Stimulated activated CD4-positive, alpha-beta T cell treated with anti-CD3 and anti-CD28 coated beads, Interleukin-1b, Interleukin-23, amount 100 ng/mL, for 48 hours (primary cell): ENCODE measurements around the gene CHERP.
A peak's percentile ranks its signal among the peaks of the same experiment; 100 is the strongest.
"Not testable (repeated sequence)": the region's sequence is repeated elsewhere in the genome, so short reads cannot be mapped to it uniquely, and the experiment has no call there.

Experiments used
- DNase-seq: peaks from one replicate; pipeline ENCODE4 v3.0.0-alpha.2; 2020

Gene CHERP

DNA sequence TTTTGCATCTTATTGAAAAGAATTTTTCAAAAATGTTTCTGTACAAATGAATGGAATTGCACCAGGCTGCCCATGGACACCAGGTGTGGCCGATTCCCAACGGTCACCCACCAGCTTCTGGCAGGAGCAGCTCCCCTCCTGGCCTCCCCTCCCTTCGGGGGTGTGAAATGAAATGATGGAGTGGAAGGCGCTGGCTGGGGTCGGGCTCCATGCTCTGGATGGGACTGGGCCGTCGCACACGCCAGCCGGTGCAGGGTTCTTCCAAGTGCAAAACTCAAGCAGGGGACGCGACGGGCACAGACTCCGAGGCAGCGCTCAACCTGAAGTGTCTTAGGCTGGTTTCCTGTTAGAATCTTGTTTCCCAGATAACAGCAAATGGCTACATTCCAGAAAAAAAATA, 24.2 kb downstream of the CHERP start:
- DNase-seq = no peak

DNA sequence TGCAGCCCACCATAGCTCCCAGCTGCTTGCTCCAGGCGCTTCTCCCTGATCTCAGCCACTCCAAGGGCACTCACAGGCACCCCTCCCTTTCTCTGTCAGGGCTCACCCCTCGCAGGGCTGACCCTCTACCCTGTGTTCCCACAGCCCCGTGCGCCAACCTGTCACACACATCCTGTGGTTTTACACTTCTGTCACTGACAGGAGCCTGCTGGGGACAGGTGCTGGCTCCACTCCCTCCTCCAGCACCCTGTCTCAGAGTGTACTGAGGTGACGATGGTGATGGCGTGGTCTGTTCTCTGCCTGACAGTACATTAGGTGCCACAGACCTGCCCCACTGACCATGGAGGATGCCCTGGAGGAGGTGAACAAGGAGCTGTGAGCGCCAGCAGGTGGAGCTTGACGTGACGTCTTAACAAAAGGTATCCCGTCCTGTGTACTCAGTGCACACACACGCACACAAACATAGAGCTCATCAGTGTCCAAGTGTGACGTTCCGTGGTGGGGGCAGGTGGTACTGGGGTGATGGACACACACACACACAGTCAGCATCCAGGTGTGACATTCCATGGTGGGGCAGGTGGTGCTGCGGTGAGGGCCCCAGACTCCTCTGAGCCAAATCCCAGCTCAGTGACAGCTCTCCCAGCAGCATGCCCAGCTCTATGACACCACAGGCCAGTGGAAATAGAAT, 25.2 kb downstream of the CHERP start:
- DNase-seq = no peak

DNA sequence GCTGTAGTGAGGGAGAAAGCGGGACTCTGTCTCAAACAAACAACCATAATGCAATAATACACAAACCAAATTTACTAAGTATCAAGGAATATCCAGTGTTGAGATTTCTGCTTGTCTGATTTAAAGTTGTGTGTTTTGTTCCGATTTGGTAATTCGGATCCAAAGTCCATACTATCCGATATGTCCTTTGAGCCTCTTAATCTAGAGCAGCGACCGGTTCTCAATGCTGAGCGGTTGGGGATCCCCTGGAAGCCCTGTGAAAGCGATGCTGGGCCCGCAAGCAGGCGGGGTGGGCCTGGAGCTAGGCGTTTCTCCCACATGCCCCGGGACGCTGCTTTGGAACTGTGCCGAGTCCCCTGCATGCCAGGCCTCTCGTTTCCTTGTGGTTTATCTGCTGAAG, 25.9 kb downstream of the CHERP start:
- no peak for DNase-seq

DNA sequence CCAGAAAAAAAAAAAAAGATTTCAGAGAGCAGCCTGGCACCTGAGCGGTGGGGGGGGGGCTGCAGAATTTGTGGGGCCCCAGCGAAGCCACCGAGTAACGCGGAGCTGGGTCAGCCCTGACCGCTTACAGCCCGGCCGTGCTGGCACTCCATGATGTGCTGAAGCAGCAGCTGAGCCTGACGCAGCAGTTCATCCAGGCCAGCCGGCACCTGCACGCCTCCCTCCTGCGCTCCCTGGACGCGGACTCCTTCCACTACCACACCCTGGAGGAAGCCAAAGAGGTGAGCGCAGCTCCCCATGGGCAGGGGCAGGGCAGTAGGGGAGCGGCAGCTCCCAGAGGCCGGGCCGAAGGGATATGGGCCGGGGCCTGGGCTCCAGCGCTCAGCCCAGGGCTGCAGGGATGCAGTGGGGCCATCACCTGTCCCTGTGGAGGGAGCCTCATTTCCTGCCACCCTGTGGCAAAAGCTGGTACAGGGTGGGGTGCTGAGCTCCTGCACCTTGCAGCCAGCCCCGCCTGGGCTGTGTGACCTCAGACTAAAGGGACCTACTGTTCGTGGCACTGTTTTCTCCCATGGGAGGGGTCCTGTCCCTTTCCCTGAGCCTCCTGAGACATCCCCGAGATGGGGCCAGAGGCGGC, 27.7 kb downstream of the CHERP start:
- DNase-seq = no peak

DNA sequence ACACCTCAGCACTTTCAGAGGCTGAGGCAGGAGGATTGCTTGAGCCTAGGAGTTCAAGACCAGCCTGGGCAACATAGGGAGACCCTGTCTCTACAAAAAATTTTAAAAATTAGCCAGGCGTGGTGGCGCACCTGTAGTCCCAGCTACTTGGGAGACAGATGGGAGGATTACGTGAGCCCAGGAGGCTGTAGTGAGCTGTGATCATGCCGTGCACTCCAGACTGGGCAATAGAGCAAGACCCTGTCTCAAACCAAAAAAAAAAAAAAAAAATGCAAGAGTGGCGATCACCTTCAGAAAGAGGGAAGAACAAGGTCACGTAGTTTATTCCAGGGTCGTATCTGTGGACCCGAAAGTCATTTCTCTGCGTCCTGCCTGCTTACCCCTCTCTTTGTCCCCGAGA, 29.6 kb downstream of the CHERP start:
- not testable (repeated sequence) for DNase-seq

DNA sequence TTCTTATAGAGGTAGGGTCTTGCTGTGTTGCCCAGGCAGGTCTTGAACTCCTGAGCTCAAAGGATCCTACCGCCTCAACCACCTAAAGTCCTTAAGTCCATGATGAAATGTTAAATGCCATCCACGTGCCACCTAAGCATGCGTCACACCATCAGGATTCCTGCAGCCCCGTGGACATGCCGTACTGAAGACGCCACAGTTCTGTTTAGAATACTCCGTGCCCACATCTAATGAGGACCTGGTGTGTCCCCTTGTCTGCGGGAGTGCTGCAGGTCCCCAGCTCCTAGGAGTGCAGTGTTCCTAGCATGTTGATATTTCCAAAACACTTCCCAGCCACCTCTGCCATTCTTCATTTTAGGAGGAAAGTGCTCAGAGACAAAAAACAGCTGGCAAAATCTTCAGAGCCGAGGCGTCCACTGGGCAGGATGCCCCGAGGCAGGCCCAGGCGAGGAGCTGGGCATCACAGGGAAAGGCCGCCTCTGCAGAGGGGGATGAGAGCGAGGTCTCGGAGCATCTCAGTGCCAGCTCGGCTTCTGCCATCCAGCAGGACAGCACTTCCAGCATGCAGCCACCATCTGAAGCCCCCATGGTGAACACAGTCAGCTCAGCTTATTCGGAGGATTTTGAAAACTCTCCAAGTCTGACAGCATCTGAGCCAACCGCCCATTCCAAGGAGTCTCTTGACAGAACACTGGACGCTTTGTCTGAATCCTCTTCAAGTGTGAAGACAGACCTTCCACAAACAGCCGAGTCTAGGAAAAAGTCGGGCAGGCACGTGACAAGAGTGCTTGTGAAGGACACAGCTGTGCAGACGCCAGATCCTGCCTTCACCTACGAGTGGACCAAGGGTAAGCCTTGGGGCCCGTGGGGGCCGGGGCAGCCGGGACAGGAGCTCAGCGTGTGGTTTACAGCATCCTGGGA, 32.8 kb downstream of the CHERP start:
- DNase-seq = no peak

DNA sequence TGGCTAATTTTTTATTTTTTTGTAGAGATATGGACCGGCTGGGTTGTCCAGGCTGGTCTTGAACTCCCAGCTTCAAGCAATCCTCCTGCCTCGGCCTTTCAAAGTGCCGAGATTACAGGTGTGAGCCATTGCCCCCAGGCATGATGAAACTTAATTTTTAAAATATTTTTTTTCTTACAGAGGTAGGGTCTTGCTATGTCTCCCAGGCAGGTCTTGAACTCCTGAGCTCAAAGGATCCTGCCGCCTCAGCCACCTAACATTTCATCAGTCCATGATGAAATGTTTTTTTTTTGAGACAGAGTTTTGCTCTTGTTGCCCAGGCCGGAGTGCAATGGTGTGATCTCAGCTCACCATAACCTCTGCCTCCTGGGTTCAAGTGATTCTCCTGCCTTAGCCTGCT, 33.7 kb downstream of the CHERP start:
- DNase-seq = no peak

DNA sequence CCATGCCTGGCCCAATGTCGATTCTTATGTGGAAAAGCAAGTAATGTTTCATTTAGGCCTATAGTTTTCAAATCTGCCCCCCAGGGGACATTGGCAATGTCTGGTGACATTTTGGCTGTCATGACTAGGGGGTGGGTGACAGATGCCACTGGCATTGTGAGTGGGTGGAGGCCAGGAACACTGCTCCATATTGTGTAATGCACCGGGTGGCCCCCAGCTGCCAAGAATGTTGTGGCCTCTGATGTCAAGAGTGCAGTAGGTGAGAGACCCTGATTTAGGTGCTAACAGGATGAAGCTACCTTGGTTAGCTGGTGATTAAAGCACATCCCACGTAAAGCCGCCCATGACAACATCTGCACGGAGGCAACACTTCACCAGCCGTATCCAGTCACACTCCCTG, 35.3 kb downstream of the CHERP start:
- no peak for DNase-seq

DNA sequence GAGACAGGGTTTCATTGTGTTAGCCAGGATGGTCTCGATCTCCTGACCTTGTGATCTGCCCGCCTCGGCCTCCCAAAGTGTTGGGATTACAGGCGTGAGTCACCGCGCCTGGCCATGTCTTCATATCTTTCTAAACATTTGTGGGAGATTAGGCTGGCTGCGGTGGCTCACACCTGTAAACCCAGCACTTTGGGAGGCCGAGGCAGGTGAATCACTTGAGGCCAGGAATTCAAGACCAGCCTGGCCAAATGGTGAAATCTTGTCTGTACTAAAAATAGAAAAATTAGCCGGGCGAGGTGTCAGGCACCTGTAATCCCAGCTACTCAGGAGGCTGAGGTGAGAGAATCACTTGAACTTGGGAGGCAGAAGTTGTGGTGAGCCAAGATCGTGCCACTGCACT, 36.1 kb downstream of the CHERP start:
- not testable (repeated sequence) for DNase-seq

DNA sequence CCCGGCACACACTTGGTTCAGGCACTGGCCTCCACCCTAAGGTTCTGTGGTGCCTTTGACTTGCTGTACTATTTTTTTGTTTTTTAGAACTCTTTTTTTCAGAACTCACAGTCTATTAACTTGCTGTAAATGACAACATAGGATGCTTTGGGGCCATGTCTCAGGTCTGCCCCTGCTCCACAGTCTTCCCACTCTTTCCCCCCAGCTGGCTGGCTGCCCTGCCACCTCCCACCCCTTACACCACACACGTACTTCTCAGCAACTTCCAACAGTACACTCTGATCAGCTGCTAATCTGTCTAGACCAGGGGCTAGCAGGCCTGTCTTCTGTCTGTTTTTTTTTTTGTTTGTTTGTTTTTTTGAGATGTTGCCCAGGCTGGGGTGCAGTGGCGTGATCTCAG, 38.0 kb downstream of the CHERP start:
- DNase-seq = no peak

DNA sequence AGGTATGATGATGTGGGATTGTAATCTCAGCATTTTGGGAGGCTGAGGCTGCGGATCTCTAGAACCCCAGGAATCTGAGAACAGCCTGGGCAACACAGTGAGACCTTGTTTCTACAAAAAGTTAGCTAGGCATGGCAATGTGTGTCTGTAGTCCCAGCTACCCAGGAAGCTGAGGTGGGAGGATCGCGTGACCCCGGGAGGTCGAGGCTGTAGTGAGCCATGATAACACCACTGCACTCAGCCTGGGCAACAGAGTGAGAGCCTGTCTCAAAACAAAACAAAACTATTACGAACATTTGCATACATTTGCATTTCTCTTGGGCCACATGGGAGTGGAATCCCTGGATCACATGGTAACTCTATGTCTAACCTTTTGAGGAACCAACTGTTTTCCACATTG, 44.4 kb downstream of the CHERP start:
- DNase-seq = no peak

DNA sequence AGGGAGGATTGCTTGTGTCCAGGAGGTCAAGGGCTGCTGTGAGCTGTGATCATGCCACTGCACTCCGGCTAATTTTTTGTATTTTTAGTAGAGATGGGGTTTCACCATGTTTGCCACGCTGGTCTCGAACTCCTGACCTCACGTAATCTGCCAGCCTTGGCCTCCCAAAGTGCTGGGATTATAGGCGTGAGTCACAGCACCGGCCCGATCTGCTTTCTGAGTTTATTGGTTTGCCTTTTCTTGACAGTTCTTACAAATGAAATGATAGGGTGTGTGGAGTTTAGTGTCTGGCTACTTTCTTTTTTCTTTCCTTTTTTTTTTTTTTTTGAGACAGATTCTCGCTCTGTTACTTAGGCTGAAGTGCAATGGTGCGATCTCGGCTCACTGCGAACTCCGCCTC, 45.2 kb downstream of the CHERP start:
- no peak for DNase-seq

DNA sequence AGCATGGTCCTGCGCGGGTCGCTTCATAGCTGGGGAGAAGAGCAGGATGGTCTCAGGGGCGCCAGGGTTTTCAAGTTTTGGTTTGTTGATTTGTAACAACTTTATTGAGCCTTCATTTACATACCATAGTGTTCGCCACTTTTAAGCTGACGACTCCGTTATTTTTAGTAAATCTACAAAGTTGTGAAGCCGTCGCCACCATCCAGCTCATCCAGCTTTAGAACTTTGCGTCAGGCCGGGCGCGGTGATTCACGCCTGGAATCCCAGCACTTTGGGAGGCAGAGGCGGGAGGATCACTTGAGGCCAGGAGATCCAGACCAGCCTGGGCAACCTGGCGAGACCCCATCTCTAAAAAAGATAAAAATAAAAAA, 45.6 kb downstream of the CHERP start:
- no peak for DNase-seq

DNA sequence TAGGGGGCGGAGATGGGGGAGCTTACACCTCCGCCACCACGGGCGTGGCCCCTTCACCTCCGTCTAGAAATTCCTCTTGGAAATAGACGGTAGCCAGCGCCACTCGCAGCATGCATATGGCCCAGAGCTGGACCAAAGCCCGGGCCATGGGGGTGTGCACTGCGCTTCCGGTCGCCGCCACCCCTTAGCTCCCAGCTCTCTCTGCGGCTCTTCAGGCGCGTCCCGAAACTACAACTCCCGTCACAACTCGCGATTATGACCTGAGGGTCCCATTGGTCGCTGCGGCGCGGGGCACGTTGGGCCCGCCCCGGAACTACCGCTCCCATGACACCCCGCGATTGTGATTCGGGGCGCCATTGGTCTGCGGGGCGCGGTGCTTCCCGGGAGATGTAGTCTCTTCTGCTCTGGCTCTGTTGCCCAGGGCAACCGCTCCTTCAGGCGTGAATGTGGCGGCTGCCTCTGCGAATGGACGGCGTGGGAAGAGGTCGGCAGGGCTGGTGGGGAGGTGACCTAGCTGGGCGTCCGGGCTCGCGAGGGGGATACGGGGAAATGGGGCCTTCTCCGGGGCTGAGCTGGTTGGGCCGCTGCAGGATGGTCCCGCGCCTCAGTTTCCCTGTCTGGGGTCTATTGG, 46.1 kb downstream of the CHERP start, which contains the start of the genes C19orf44 and CALR3:
Gene C19orf44 (plus strand): TSS at position 413 of the 631 bp plus-strand sequence. CDS start 4,399 bp downstream, outside the sequence.
Gene CALR3 (minus strand): TSS at position 186 of the 631 bp plus-strand sequence. CDS start 38 bp downstream, at position 148.
- peak; percentile 98 for DNase-seq

DNA sequence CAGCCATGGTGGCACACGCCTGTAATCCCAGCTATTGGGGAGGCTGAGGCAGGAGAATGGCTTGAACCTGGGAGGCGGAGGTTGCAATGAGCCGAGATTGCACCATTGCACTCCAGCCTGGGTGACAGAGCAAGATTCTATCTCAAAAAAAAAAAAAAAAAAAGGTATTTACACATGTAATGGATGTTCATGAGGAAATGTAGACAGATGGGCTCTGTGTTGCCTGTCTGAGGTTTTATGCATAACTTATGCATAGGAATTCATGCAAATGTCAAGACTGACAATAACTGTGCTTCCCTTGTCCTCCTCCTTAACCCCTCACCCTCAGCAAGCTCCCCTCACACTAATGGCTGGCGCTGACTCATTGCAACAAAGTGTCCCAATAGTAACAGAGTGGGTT, 55.8 kb downstream of the CHERP start:
- not testable (repeated sequence) for DNase-seq

DNA sequence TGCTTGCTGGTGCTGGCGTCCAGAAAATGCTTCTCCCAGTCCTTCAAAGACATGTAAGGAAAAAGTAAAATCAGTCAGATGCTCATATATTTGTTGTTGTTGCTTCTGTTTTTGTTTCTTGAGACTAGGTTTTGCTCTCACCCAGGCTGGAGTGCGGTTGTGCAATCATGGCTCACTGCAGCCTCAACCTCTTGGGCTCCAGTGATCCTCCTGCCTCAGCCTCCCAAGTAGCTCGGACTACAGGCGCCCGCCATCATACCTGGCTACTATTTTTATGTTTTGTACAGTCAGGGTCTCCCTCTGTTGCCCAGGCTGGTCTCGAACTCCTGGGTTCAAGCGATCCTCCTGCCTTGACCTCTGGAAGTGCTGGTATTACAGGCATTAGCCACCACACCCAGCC, 59.5 kb downstream of the CHERP start:
- no peak for DNase-seq

DNA sequence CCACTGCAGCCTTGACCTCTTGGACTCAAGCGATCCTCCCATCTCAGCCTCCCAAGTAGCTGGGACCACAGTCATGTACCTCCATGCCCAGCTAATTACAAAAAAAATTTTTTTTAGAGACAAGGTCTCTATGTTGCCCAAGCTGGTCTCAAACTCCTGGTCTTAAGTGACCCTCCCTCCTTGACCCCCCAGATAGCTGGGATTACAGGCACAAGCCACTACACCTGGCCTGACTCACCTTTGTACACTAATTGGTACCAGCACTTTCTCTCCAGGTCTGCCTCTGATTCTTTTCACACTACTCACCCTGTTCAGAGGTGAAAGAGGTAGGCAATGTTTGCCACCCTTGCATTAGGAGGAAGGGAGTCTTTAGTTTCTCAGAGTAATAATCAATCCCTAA, 64.9 kb downstream of the CHERP start:
- DNase-seq = no peak

DNA sequence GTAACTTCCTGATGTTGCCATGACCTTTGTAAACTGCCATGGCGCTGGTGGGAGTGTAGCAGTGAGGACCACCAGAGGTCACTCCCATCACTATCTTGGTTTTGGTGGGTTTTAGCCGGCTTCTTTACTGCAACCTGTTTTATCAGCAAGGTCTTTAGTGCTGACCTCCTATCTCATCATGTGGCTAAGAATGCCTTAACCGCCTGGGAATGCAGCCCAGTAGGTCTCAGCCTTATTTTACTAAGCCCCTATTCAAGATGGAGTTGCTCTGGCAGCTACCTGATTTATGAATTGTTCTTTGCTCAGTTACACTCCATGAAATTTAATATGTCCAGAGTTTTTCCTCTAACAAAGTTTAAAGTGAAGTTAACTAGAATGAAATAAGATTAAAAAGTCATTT, 65.8 kb downstream of the CHERP start:
- DNase-seq = no peak

DNA sequence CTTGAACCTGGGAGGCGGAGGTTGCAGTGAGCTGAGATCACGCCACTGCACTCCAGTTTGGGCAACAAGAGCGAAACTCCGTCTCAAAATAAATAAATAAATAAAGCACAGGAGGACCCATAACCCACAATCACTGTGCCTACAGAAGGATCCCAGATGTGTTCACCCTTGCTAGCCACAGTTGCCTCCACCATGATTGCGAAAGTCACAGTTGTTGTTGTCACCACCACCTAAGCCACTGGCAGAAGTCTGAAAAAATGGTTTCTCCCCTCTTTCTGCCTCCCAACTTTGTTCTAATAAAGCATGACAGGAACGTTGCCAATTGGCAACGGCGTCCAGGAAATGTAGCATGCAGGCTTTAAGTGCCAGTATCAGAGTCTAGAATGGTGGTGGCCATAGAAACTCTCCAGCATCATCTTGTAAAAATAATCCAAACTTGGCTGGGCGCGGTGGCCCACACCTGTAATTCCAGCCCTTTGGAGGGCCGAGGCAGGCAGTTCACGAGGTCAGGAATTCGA, 68.3 kb downstream of the CHERP start:
- no peak for DNase-seq

DNA sequence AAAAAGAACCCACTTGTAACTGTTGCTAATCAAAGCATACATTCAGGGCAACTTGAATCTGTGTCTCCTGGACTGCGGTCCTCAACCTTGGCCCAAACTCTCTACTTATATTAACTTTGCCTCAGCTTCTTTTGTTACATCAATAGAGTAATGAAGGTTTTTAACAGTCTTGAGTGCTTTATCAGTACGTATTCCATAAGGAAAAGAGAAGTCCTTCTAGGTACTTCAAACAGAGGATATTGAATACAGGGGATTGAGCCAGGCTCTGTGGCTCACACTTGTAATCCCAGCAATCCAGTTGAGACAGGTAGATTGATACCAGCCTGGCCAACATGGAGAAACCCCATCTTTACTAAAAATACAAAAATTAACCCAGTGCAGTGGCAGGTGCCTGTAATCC, 69.2 kb downstream of the CHERP start:
- no peak for DNase-seq

DNA sequence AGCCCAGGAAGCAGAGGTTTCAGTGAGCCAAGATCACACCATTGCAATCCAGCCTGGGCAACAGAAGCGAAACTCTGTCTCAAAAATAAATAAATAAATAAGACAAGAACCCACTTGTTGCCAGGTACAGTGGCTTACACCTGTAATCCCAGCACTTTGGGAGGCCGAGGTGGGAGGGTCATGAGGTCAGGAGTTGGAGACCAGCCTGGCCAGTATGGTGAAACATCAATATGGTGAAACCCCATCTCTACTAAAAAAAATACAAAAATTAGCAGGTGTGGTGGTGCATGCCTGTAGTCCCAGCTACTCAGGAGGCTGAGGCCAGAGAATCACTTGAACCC, 69.7 kb downstream of the CHERP start:
- DNase-seq = not testable (repeated sequence)

DNA sequence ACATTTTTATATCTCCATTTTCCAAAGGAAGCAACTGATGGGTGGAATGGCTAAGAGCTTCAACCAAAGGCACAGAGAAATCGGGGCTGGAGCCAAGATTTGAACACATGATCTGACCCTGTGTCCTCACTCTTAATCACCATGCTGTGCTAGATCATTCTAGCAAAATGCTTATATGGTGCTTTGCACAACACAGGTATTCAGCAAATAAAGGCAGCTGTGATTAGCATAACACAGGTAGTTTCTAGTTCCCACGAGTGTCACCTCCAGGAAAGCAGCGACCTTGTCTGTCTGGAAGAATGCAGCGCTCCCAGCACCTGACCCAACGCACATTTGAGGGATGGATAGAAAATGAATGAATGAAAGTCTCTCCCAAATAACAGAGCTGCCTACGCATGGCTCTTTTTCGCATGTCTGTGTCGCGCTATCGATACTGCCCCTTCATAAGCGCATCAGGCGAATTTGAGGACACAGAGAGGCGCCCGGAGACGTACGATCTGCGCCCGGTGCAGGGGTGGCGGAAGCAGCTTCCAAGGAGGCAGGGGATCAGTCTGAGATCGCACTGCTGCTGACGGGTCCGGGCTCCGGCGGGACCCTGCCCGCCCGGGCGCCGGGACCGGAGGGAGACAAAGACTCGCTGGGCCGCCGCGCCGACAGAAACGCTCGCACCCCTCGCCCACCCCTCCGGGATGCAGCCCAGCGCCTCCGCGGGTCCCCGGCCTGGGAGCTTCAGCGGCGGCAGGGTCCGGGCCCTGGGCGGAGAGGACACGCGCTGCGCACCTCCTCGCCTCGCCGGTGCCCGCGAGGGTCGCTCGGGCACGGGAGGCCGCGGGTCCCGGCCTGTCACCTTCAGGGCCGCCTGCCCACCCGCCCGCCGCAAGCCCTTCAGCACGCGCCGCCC, 71.1 kb downstream of the CHERP start:
- DNase-seq = peak; percentile 29
